Breast epithelium (tissue), 3 donors: ENCODE data around the gene L3MBTL2.

ENCODE experiments used
- POLR2A ChIP-seq: fragments of 450-650 bp; IDR thresholded peaks from one replicate; pipeline ENCODE4 v1.6.1; 2016; ENCODE audit warnings: antibody characterized with exemption, mild to moderate bottlenecking, moderate library complexity
- POLR2AphosphoS5 ChIP-seq, 3 donors: sonication (generic); formaldehyde crosslinking; IDR thresholded peaks; one replicate each; pipeline ENCODE4 v1.6.1; 2017; ENCODE audit warnings: antibody characterized with exemption in 3 of 3
- TF ChIP-seq, protein P1 (sequence below), 3 donors: fragments of 450-650 bp; IDR thresholded peaks; one replicate each; pipeline ENCODE4 v1.5.1; 2016 to 2017; ENCODE audit warnings: antibody characterized with exemption in 3 of 3, mild to moderate bottlenecking in 3 of 3, moderate library complexity in 3 of 3

DNA sequence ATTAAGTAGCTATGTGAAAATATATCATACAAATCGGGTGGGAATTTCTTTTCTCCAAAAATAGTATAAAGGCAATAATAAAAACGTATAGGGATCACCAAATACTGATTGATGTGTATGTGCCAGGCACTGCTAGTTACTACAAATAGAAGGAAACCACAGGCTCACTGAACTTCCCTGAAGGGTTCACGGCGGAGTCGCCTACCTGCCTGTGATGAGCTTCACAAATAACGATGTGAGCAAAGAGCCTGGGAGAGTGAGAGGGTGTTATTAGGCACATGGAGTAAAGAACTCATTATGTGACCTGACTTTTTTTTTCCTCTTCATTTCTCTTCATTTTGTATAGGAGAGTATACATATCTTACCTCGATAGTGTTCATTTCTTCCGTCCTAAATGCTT, 36.0 kb upstream of the L3MBTL2 start:
- TF ChIP-seq POLR2A = no peak
- TF ChIP-seq, protein P1, sequence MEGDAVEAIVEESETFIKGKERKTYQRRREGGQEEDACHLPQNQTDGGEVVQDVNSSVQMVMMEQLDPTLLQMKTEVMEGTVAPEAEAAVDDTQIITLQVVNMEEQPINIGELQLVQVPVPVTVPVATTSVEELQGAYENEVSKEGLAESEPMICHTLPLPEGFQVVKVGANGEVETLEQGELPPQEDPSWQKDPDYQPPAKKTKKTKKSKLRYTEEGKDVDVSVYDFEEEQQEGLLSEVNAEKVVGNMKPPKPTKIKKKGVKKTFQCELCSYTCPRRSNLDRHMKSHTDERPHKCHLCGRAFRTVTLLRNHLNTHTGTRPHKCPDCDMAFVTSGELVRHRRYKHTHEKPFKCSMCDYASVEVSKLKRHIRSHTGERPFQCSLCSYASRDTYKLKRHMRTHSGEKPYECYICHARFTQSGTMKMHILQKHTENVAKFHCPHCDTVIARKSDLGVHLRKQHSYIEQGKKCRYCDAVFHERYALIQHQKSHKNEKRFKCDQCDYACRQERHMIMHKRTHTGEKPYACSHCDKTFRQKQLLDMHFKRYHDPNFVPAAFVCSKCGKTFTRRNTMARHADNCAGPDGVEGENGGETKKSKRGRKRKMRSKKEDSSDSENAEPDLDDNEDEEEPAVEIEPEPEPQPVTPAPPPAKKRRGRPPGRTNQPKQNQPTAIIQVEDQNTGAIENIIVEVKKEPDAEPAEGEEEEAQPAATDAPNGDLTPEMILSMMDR (IDR thresholded peaks at IDR 0.05) = no peak
- no peak for TF ChIP-seq POLR2AphosphoS5 (IDR thresholded peaks at IDR 0.05)
